HCT116 (cell line): ENCODE results near the gene SEZ6. TPM values are rescaled to one million over a fixed set of nuclear protein-coding genes. Genes with fewer than 3 reads are reported as not detected.

Experiments
- ATAC-seq: fragments of 200-7000 bp; cut with Tn5 transposase; 2 replicates; pipeline ENCODE4 v1.9.1; 2020; ENCODE audit warnings: mild to moderate bottlenecking, moderate library complexity
- BruUV-seq: library from RNA; stranded (reverse); fragments of 400-500 nt; replicated peaks from 2 replicates; lab custom pipeline; 2021; lab: Mats Ljungman, UMichigan
- CTCF ChIA-PET: fragments of 300-600 bp; sonication (Branson Sonifier 250); formaldehyde crosslinking; loops from one replicate; lab custom pipeline; 2021; ENCODE audit warnings: antibody characterized with exemption; lab: Charles Lee
- POLR2A ChIA-PET: fragments of 300-600, 350-600 bp; sonication (Branson Sonifier 250); formaldehyde crosslinking; loops from one replicate; lab custom pipeline; 2021; ENCODE audit warnings: antibody characterized with exemption; lab: Charles Lee
- RAD21 ChIA-PET, 2 experiments: fragments of 300-600 bp; sonication (Branson Sonifier 250); formaldehyde crosslinking; loops; one replicate each; lab custom pipeline; 2023; ENCODE audit warnings: low total read pairs in 2 of 2; ENCODE audit not compliant: uncharacterized antibody in 2 of 2, unreplicated experiment in 2 of 2, low non-redundant PET in 1 of 2; lab: Charles Lee
- DNase-seq: peaks from one replicate; pipeline ENCODE4 v3.0.0-alpha.2; 2010; ENCODE audit warnings: low read depth, low spot score
- H2AFZ ChIP-seq: fragments of 200-600 bp; shearing (Covaris generic), sonication (generic); 2 replicates; pipeline ENCODE4 v1.6.1; 2017; ENCODE audit warnings: low read depth, mixed run types, mixed read lengths, antibody characterized with exemption, low read length; ENCODE audit not compliant: poor library complexity, severe bottlenecking
- H3K27ac ChIP-seq: 2 replicates; pipeline ENCODE4 v1.5.1; 2012; ENCODE audit warnings: low read depth, low read length
- H3K27me3 ChIP-seq: fragments of 200-600 bp; sonication (generic); 2 replicates; pipeline ENCODE4 v1.6.1; 2016; ENCODE audit warnings: mixed run types, low read length, mixed read lengths; ENCODE audit not compliant: insufficient read depth
- H3K36me3 ChIP-seq, 2 experiments: fragments of 200-500 bp in 1 of 2; fragments of 200-600 bp in 1 of 2; sonication (Bioruptor generic) in 1 of 2; sonication (generic) in 1 of 2; 2 replicates each; pipeline versions ENCODE4 v1.5.1 to v1.6.1; 2014 to 2016; ENCODE audit warnings: low read length in 2 of 2, inconsistent platforms in 1 of 2, mixed read lengths in 1 of 2, mixed run types in 1 of 2; ENCODE audit not compliant: insufficient read depth in 2 of 2, control insufficient read depth in 1 of 2
- H3K4me1 ChIP-seq, 2 experiments: fragments of 200-600 bp in 1 of 2; sonication (generic) in 1 of 2; 2 replicates each; pipeline versions ENCODE4 v1.5.1 to v1.6.1; 2012 to 2017; ENCODE audit warnings: low read length in 2 of 2, inconsistent platforms in 1 of 2, mild to moderate bottlenecking in 1 of 2, mixed read lengths in 1 of 2, mixed run types in 1 of 2, moderate library complexity in 1 of 2; ENCODE audit not compliant: insufficient read depth in 2 of 2, control insufficient read depth in 1 of 2
- H3K4me2 ChIP-seq: fragments of 200-600 bp; sonication (generic); 2 replicates; pipeline ENCODE4 v1.6.1; 2017; ENCODE audit warnings: mixed run types, low read length, mixed read lengths
- H3K4me3 ChIP-seq, 2 experiments: fragments of 200-600 bp in 1 of 2; sonication (generic) in 1 of 2; replicated peaks in 1 of 2; 2 replicates each; pipeline ENCODE4 v1.5.1; 2011 to 2016; ENCODE audit warnings: low read length in 2 of 2, control low read depth in 1 of 2, low read depth in 1 of 2, mild to moderate bottlenecking in 1 of 2, mixed read lengths in 1 of 2, mixed run types in 1 of 2
- H3K79me2 ChIP-seq: fragments of 200-600 bp; sonication (generic); 2 replicates; pipeline ENCODE4 v1.6.1; 2017; ENCODE audit warnings: mild to moderate bottlenecking, mixed run types, low read length, moderate library complexity, mixed read lengths; ENCODE audit not compliant: insufficient read depth
- H3K9ac ChIP-seq: fragments of 200-600 bp; sonication (generic); 2 replicates; pipeline ENCODE4 v1.6.1; 2016; ENCODE audit warnings: low read length, mixed read lengths
- H3K9me2 ChIP-seq: fragments of 200-600 bp; sonication (generic), shearing (Covaris generic); 2 replicates; pipeline ENCODE4 v1.6.1; 2017; ENCODE audit warnings: mixed run types, mild to moderate bottlenecking, moderate library complexity; ENCODE audit not compliant: insufficient read depth
- H3K9me3 ChIP-seq, 2 experiments: fragments of 200-500 bp in 1 of 2; fragments of 200-600 bp in 1 of 2; sonication (Bioruptor generic) in 1 of 2; sonication (generic) in 1 of 2; 2 replicates each; pipeline ENCODE4 v1.6.1; 2014 to 2017; ENCODE audit warnings: low read length in 2 of 2, mixed read lengths in 2 of 2, inconsistent platforms in 1 of 2, low read depth in 1 of 2, mild to moderate bottlenecking in 1 of 2, mixed run types in 1 of 2, moderate library complexity in 1 of 2; ENCODE audit not compliant: control insufficient read depth in 1 of 2, insufficient read depth in 1 of 2
- H4K20me1 ChIP-seq: fragments of 200-600 bp; sonication (generic), shearing (Covaris generic); 2 replicates; pipeline ENCODE4 v1.6.1; 2017; ENCODE audit warnings: mixed run types, mild to moderate bottlenecking, moderate library complexity; ENCODE audit not compliant: insufficient read depth
- EGR1 ChIP-seq: IDR thresholded peaks from 2 replicates; pipeline ENCODE4 v1.6.1; 2012; ENCODE audit warnings: low read depth
- ELF1 ChIP-seq: IDR thresholded peaks from 2 replicates; pipeline ENCODE4 v1.6.1; 2012; ENCODE audit warnings: low read depth, borderline replicate concordance
- EZH2 ChIP-seq: fragments of 200-600 bp; sonication (generic); IDR thresholded peaks from 2 replicates; pipeline ENCODE4 v1.6.1; 2017; ENCODE audit warnings: antibody characterized with exemption, mixed run types
- FOSL1 ChIP-seq: IDR thresholded peaks from 2 replicates; pipeline ENCODE4 v1.6.1; 2012; ENCODE audit warnings: low read depth
- RAD21 ChIP-seq: IDR thresholded peaks from 2 replicates; pipeline ENCODE4 v1.6.1; 2012; ENCODE audit warnings: low read depth, mild to moderate bottlenecking
- SP1 ChIP-seq: IDR thresholded peaks from 2 replicates; pipeline ENCODE4 v1.6.1; 2012; ENCODE audit warnings: low read depth
- SRF ChIP-seq: IDR thresholded peaks from 2 replicates; pipeline ENCODE4 v1.6.1; 2012; ENCODE audit warnings: low read depth
- TCF7L2 ChIP-seq: IDR thresholded peaks from 2 replicates; pipeline ENCODE4 v1.7.0; 2011; ENCODE audit warnings: borderline replicate concordance, inconsistent platforms; ENCODE audit not compliant: insufficient read depth, insufficient read length; ENCODE audit errors: extremely low read depth
- YY1 ChIP-seq: IDR thresholded peaks from 2 replicates; pipeline ENCODE4 v1.6.1; 2011; ENCODE audit warnings: low read length, low read depth, moderate library complexity, mild to moderate bottlenecking; ENCODE audit not compliant: insufficient replicate concordance; ENCODE audit errors: extremely low read depth
- ZFX ChIP-seq: fragments of 450-650 bp; IDR thresholded peaks from 2 replicates; pipeline ENCODE4 v1.6.1; 2017
- intact Hi-C: fragments of 100-400 bp; cut with micrococcal nuclease; formaldehyde crosslinking; loops from 2 replicates; pipeline ENCODE4 v1.10.0; 2022
- total RNA-seq: library from RNA; stranded (reverse); gene quantifications from one replicate; pipeline ENCODE4 v1.2.1, GENCODE V29; 2021; ENCODE audit not compliant: unreplicated experiment
- TF ChIP-seq, protein P1 (sequence below): IDR thresholded peaks from 2 replicates; pipeline ENCODE4 v1.6.1; 2012; ENCODE audit warnings: low read depth
- TF ChIP-seq, protein P2 (sequence below): IDR thresholded peaks from 2 replicates; pipeline ENCODE4 v1.6.1; 2012
- TF ChIP-seq, protein P3 (sequence below): IDR thresholded peaks from 2 replicates; pipeline ENCODE4 v1.6.1; 2011; ENCODE audit warnings: mild to moderate bottlenecking, low read length, moderate library complexity; ENCODE audit not compliant: insufficient replicate concordance; ENCODE audit errors: extremely low read depth
- TF ChIP-seq, protein P4 (sequence below), 3 experiments: fragments of 200-600 bp in 1 of 3; sonication (generic) in 1 of 3; IDR thresholded peaks in 2 of 3; conservative IDR thresholded peaks in 1 of 3; 2 replicates each; pipeline ENCODE4 v1.5.1; 2012 to 2017; ENCODE audit warnings: low read depth in 2 of 3, low read length in 2 of 3, antibody characterized with exemption in 1 of 3, borderline replicate concordance in 1 of 3, control low read depth in 1 of 3, mild to moderate bottlenecking in 1 of 3, mixed read lengths in 1 of 3, mixed run types in 1 of 3, moderate library complexity in 1 of 3; ENCODE audit not compliant: insufficient read depth in 1 of 3

The SEZ6 gene
- total RNA-seq, 1 experiment from 2014 or later: 0.22 TPM

DNA sequence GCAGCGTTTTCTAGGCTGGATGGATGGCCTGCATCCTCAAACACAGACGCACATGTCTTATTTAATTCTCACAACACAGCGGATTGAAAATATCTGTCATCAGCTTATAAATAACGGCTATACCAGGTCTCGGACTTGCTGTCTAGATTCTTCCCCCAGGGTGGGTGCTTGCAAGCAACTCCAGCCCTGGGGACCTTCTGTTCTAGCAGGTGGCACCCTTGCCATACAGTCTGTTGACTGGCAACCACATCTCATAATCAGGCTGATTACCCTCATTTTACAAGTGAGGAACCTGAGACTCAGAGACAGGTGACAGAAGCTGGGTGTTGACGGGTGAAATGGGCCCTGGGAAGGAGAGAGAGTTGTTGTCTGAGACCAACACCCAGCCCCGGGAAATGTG is 16.2 kb upstream of the SEZ6 start:
- DNase-seq: no peak
- CTCF ChIA-PET: no interaction called here

DNA sequence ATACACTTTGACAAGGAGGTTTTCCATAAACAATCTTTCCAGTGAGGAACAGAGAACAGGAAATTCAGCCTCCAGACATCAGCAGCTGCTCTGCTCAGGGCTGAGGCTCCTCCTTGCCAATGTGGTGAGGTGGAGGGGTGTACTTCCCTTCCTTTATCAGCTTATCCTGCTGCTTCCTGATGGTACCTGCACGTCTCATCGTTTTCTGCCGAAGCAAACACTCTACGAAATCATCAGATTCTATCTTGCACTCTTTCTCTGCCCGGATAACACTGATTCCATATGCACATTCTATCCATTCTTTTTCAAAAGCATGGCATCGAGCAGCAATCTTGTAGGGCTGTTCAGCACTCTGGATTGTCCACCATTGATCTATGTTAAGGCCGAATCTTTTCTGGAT is 15.4 kb upstream of the SEZ6 start:
- no peak overlapping the region for H2AFZ ChIP-seq
- peaks cover 60% of the 10 kb centered on the region for H3K27me3 ChIP-seq
- H3K9me2 ChIP-seq: no peaks in the 10 kb centered on the region
- CTCF ChIA-PET: no interaction called here
- H3K27ac ChIP-seq: no peak overlapping the region
- RAD21 ChIA-PET: no interaction called here
- no peak overlapping the region for H3K9ac ChIP-seq
- DNase-seq (no peak), ATAC-seq (no peak)
- H3K4me1 ChIP-seq: no peaks in the 10 kb centered on the region
- BruUV-seq: no TSS peak
- no peaks in the 10 kb centered on the region for H3K9me3 ChIP-seq
- H3K4me3 ChIP-seq: no peak overlapping the region
- POLR2A ChIA-PET: no interaction called here
- no peaks in the 10 kb centered on the region for H3K36me3 ChIP-seq
- intact Hi-C loops: no loop called here
- no peaks in the 10 kb centered on the region for H3K79me2 ChIP-seq
- no peak overlapping the region for H3K4me2 ChIP-seq
- H4K20me1 ChIP-seq: no peaks in the 10 kb centered on the region
- TF ChIP-seq, protein P1, sequence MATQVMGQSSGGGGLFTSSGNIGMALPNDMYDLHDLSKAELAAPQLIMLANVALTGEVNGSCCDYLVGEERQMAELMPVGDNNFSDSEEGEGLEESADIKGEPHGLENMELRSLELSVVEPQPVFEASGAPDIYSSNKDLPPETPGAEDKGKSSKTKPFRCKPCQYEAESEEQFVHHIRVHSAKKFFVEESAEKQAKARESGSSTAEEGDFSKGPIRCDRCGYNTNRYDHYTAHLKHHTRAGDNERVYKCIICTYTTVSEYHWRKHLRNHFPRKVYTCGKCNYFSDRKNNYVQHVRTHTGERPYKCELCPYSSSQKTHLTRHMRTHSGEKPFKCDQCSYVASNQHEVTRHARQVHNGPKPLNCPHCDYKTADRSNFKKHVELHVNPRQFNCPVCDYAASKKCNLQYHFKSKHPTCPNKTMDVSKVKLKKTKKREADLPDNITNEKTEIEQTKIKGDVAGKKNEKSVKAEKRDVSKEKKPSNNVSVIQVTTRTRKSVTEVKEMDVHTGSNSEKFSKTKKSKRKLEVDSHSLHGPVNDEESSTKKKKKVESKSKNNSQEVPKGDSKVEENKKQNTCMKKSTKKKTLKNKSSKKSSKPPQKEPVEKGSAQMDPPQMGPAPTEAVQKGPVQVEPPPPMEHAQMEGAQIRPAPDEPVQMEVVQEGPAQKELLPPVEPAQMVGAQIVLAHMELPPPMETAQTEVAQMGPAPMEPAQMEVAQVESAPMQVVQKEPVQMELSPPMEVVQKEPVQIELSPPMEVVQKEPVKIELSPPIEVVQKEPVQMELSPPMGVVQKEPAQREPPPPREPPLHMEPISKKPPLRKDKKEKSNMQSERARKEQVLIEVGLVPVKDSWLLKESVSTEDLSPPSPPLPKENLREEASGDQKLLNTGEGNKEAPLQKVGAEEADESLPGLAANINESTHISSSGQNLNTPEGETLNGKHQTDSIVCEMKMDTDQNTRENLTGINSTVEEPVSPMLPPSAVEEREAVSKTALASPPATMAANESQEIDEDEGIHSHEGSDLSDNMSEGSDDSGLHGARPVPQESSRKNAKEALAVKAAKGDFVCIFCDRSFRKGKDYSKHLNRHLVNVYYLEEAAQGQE: no peak
- TF ChIP-seq, protein P2, sequence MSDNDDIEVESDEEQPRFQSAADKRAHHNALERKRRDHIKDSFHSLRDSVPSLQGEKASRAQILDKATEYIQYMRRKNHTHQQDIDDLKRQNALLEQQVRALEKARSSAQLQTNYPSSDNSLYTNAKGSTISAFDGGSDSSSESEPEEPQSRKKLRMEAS: no peak
- TF ChIP-seq EGR1 (no peak), SP1 (no peak), ZFX (no peak), FOSL1 (no peak)
- TF ChIP-seq, protein P3, sequence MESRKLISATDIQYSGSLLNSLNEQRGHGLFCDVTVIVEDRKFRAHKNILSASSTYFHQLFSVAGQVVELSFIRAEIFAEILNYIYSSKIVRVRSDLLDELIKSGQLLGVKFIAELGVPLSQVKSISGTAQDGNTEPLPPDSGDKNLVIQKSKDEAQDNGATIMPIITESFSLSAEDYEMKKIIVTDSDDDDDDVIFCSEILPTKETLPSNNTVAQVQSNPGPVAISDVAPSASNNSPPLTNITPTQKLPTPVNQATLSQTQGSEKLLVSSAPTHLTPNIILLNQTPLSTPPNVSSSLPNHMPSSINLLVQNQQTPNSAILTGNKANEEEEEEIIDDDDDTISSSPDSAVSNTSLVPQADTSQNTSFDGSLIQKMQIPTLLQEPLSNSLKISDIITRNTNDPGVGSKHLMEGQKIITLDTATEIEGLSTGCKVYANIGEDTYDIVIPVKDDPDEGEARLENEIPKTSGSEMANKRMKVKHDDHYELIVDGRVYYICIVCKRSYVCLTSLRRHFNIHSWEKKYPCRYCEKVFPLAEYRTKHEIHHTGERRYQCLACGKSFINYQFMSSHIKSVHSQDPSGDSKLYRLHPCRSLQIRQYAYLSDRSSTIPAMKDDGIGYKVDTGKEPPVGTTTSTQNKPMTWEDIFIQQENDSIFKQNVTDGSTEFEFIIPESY: no peak

More for the DNA sequence above, 16.2 kb upstream of the SEZ6 start:
- H3K9me2 ChIP-seq: no peaks in the 10 kb centered on the region
- no peak for ATAC-seq
- H3K4me1 ChIP-seq: no peaks in the 10 kb centered on the region
- H3K9me3 ChIP-seq: no peaks in the 10 kb centered on the region
- H4K20me1 ChIP-seq: no peaks in the 10 kb centered on the region
- no peak overlapping the region for H3K4me2 ChIP-seq
- H3K9ac ChIP-seq: no peak overlapping the region
- TF ChIP-seq FOSL1 (no peak), SRF (no peak), TCF7L2 (no peak), YY1 (no peak), SP1 (no peak), RAD21 (no peak), ELF1 (no peak), EZH2 (no peak)
- TF ChIP-seq, protein P4, sequence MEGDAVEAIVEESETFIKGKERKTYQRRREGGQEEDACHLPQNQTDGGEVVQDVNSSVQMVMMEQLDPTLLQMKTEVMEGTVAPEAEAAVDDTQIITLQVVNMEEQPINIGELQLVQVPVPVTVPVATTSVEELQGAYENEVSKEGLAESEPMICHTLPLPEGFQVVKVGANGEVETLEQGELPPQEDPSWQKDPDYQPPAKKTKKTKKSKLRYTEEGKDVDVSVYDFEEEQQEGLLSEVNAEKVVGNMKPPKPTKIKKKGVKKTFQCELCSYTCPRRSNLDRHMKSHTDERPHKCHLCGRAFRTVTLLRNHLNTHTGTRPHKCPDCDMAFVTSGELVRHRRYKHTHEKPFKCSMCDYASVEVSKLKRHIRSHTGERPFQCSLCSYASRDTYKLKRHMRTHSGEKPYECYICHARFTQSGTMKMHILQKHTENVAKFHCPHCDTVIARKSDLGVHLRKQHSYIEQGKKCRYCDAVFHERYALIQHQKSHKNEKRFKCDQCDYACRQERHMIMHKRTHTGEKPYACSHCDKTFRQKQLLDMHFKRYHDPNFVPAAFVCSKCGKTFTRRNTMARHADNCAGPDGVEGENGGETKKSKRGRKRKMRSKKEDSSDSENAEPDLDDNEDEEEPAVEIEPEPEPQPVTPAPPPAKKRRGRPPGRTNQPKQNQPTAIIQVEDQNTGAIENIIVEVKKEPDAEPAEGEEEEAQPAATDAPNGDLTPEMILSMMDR (IDR thresholded peaks at IDR 0.05 in 2 of 3, conservative IDR thresholded peaks at IDR 0.05 in 1 of 3; ENCODE audit: borderline replicate concordance in 1 of 3, insufficient read depth in 1 of 3, low read depth in 2 of 3, low read length in 2 of 3): no peak
- H3K27me3 ChIP-seq: peaks cover 54% of the 10 kb centered on the region
- H3K27ac ChIP-seq: no peak overlapping the region
- intact Hi-C loops: no loop called here
- no peaks in the 10 kb centered on the region for H3K36me3 ChIP-seq
- no peak overlapping the region for H3K4me3 ChIP-seq
- ChIA-PET POLR2A (no interaction called here), RAD21 (no interaction called here)
- no TSS peak for BruUV-seq
- no peaks in the 10 kb centered on the region for H3K79me2 ChIP-seq
- no peak overlapping the region for H2AFZ ChIP-seq
